ENCODE results near the gene FABP6.

DNA sequence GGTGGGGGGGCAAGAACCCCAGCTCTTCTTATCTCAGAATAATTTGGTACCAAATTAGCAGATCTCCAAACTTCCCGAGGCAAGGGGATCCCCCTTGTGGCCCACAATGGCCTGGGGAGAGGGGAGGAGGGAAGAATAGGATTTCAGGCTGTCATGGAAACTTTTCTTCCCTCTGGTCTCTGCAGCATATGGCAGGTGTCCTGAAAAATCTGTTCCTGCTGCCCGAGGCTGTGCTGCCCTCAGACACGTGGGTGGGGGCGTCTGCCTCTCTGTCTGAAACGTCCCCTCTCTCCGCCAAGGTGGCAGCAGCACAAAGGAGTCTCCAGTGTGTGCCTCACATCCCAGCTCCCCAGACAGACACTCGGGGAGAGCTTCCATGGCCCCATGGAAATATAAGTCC is 49.0 kb downstream of the FABP6 start:
- no peak for TF ChIP-seq POLR2A (IDR thresholded peaks at IDR 0.05; ENCODE audit: low read length)
- no peak for TF ChIP-seq GATA1 (IDR thresholded peaks at IDR 0.05; ENCODE audit: low read depth, low read length)
